ENCODE data around the gene PLCH2. TPM values are rescaled to one million over a fixed set of nuclear protein-coding genes. Genes with fewer than 3 reads are reported as not detected.

The PLCH2 gene
- polyA plus RNA-seq, 1 donor from 2014 or later: 5.7 TPM

DNA sequence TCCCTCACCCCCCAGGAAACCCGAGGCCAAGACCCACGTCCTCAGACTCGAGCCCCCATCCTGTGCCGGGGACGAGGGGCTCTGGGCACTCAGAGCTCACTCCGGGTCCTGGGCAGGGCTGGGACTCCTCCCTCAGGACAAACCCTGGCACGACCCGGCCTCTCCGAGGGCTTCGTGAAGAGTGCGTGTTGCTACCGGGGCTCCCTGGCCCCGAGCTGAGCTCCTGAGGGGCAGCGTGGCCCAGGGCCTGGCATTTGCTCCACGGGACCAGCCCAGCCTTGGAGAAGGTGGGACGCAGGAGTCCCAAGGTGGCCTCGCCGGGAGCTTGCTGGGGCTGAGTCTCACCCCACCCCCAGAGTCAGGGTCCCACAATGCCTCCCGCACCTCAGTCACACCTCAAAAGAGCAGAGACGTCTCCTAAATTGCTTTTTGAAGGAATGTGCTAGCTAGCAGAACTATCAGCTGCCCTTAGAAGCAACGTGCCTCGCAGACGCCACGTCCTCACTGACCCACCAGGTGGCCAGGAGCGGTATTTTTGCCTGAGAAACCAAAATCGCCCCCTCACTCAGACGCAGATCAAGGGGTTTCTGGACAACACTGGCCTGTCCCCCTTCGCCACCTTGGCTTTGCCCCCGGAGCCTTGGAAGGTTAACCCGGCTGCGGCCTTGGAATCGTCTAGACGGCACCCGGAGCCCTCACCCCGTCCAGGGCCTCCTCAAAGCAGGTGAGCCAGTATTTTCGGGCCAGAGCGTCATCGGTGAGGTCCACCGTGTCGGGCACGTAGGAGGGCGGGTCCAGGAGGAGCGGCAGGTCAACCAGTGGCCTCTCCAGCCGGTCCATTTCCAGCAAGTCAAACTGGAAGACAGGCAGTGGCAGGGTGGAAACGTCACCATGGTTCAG, 39.0 kb downstream of the PLCH2 start:
- Histone ChIP-seq H3K9me2 (ENCODE audit: insufficient read depth, low read length) (no peaks in the 10 kb centered on the region), H3K79me2 (replicated peaks; ENCODE audit: insufficient read depth, low read length) (no peaks in the 10 kb centered on the region), H3K4me2 (ENCODE audit: low read length) (no peak overlapping the region), H4K20me1 (ENCODE audit: insufficient read depth) (no peaks in the 10 kb centered on the region), H3F3A (ENCODE audit: insufficient read depth, low read length, poor library complexity, severe bottlenecking) (no peaks in the 10 kb centered on the region), H3K9ac (ENCODE audit: low read length) (no peak overlapping the region), H3K4me3 (ENCODE audit: low read length) (no peak overlapping the region), H3K27ac (ENCODE audit: low read length) (no peak overlapping the region), H3K36me3 (ENCODE audit: insufficient read depth, low read length) (no peaks in the 10 kb centered on the region), H3K27me3 (ENCODE audit: insufficient read depth, low read depth, low read length) (no peaks in the 10 kb centered on the region), H2AFZ (ENCODE audit: low read depth, low read length) (no peak overlapping the region), H3K9me3 (ENCODE audit: low read length) (no peaks in the 10 kb centered on the region)
- TF ChIP-seq EP300 (conservative IDR thresholded peaks at IDR 0.05; ENCODE audit: poor library complexity, severe bottlenecking) (no peak), POLR2AphosphoS5 (IDR thresholded peaks at IDR 0.05) (no peak), MXI1 (conservative IDR thresholded peaks at IDR 0.05; ENCODE audit: poor library complexity, severe bottlenecking) (no peak), RAD21 (conservative IDR thresholded peaks at IDR 0.05) (no peak), CTCF (IDR thresholded peaks at IDR 0.05; ENCODE audit: poor library complexity, severe bottlenecking) (no peak), SMC3 (conservative IDR thresholded peaks at IDR 0.05; ENCODE audit: poor library complexity) (no peak), TAF1 (IDR thresholded peaks at IDR 0.05; ENCODE audit: low read depth) (no peak), EZH2 (IDR thresholded peaks at IDR 0.05; ENCODE audit: borderline replicate concordance, insufficient read depth, low read length, poor library complexity, severe bottlenecking) (no peak)
- TF ChIP-seq, protein P1, sequence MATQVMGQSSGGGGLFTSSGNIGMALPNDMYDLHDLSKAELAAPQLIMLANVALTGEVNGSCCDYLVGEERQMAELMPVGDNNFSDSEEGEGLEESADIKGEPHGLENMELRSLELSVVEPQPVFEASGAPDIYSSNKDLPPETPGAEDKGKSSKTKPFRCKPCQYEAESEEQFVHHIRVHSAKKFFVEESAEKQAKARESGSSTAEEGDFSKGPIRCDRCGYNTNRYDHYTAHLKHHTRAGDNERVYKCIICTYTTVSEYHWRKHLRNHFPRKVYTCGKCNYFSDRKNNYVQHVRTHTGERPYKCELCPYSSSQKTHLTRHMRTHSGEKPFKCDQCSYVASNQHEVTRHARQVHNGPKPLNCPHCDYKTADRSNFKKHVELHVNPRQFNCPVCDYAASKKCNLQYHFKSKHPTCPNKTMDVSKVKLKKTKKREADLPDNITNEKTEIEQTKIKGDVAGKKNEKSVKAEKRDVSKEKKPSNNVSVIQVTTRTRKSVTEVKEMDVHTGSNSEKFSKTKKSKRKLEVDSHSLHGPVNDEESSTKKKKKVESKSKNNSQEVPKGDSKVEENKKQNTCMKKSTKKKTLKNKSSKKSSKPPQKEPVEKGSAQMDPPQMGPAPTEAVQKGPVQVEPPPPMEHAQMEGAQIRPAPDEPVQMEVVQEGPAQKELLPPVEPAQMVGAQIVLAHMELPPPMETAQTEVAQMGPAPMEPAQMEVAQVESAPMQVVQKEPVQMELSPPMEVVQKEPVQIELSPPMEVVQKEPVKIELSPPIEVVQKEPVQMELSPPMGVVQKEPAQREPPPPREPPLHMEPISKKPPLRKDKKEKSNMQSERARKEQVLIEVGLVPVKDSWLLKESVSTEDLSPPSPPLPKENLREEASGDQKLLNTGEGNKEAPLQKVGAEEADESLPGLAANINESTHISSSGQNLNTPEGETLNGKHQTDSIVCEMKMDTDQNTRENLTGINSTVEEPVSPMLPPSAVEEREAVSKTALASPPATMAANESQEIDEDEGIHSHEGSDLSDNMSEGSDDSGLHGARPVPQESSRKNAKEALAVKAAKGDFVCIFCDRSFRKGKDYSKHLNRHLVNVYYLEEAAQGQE (IDR thresholded peaks at IDR 0.05; ENCODE audit: borderline replicate concordance): no peak

- Histone ChIP-seq H3K79me2 (replicated peaks; ENCODE audit: insufficient read depth, low read length) (no peaks in the 10 kb centered on the region), H2AFZ (ENCODE audit: low read depth, low read length) (no peak overlapping the region), H3K27me3 (ENCODE audit: insufficient read depth, low read depth, low read length) (no peaks in the 10 kb centered on the region), H4K20me1 (ENCODE audit: insufficient read depth) (no peaks in the 10 kb centered on the region), H3K36me3 (ENCODE audit: insufficient read depth, low read length) (no peaks in the 10 kb centered on the region), H3K4me2 (ENCODE audit: low read length) (no peak overlapping the region), H3F3A (ENCODE audit: insufficient read depth, low read length, poor library complexity, severe bottlenecking) (no peaks in the 10 kb centered on the region), H3K9me3 (ENCODE audit: low read length) (no peaks in the 10 kb centered on the region), H3K4me3 (ENCODE audit: low read length) (no peak overlapping the region), H3K27ac (ENCODE audit: low read length) (no peak overlapping the region), H3K9ac (ENCODE audit: low read length) (no peak overlapping the region), H3K9me2 (ENCODE audit: insufficient read depth, low read length) (no peaks in the 10 kb centered on the region)
- TF ChIP-seq POLR2AphosphoS5 (IDR thresholded peaks at IDR 0.05): no peak
- TF ChIP-seq EZH2 (IDR thresholded peaks at IDR 0.05; ENCODE audit: borderline replicate concordance, insufficient read depth, low read length, poor library complexity, severe bottlenecking): no peak
- TF ChIP-seq, protein P1 (IDR thresholded peaks at IDR 0.05; ENCODE audit: borderline replicate concordance): no peak
- TF ChIP-seq TAF1 (IDR thresholded peaks at IDR 0.05; ENCODE audit: low read depth): no peak
Measured at GRCh38 chr1:2515763-2516080, 39.6 kb downstream of the PLCH2 start.
